ENCODE results near the gene LSP1. TPM values are rescaled to one million over a fixed set of nuclear protein-coding genes. Genes with fewer than 3 reads are reported as not detected.

Gene LSP1
- total and polyA plus RNA-seq, 2 experiments from 2014 or later: 2.8 TPM; not detected in 1

GRCh38 chr11:1851468-1852180 lies 1.3 kb upstream of the LSP1 start:
- Histone ChIP-seq H3K27me3 (no peaks in the 10 kb centered on the region), H3K27ac (no peak overlapping the region), H3K4me1 (ENCODE audit: low read depth) (no peaks in the 10 kb centered on the region), H3K9me3 (ENCODE audit: low read depth) (no peaks in the 10 kb centered on the region), H3K36me3 (no peaks in the 10 kb centered on the region), H3K4me3 (no peak overlapping the region)
- no peak for TF ChIP-seq CTCF (IDR thresholded peaks at IDR 0.05; ENCODE audit: low read depth, low read length)
- no peak for DNase-seq (ENCODE audit: low read depth in 1 of 2, low spot score in 1 of 2)

GRCh38 chr11:1852271-1852876 lies 510 bp upstream of the LSP1 start:
- H3K36me3 ChIP-seq: no peaks in the 10 kb centered on the region
- no peak overlapping the region for H3K4me3 ChIP-seq
- no peaks in the 10 kb centered on the region for H3K27me3 ChIP-seq
- no peaks in the 10 kb centered on the region for H3K4me1 ChIP-seq (ENCODE audit: low read depth)
- no peaks in the 10 kb centered on the region for H3K9me3 ChIP-seq (ENCODE audit: low read depth)
- no peak for TF ChIP-seq CTCF (IDR thresholded peaks at IDR 0.05; ENCODE audit: low read depth, low read length)
- no peak overlapping the region for H3K27ac ChIP-seq
- DNase-seq (ENCODE audit: low read depth in 1 of 2, low spot score in 1 of 2): no peak

- no peak for TF ChIP-seq CTCF (IDR thresholded peaks at IDR 0.05; ENCODE audit: low read depth, low read length)
- Histone ChIP-seq H3K27ac (no peak overlapping the region), H3K27me3 (no peaks in the 10 kb centered on the region), H3K9me3 (ENCODE audit: low read depth) (no peaks in the 10 kb centered on the region), H3K4me3 (no peak overlapping the region), H3K4me1 (ENCODE audit: low read depth) (no peaks in the 10 kb centered on the region), H3K36me3 (no peaks in the 10 kb centered on the region)
- no peak for DNase-seq (ENCODE audit: low read depth in 1 of 2, low spot score in 1 of 2)
Observed at GRCh38 chr11:1853376-1854131, 670 bp downstream of the LSP1 start.

- DNase-seq (ENCODE audit: low read depth in 1 of 2, low spot score in 1 of 2): no peak
- no peaks in the 10 kb centered on the region for H3K36me3 ChIP-seq
- no peak for TF ChIP-seq CTCF (IDR thresholded peaks at IDR 0.05; ENCODE audit: low read depth, low read length)
- H3K9me3 ChIP-seq (ENCODE audit: low read depth): no peaks in the 10 kb centered on the region
- H3K4me1 ChIP-seq (ENCODE audit: low read depth): no peaks in the 10 kb centered on the region
- H3K27me3 ChIP-seq: no peaks in the 10 kb centered on the region
- no peak overlapping the region for H3K4me3 ChIP-seq
- no peak overlapping the region for H3K27ac ChIP-seq
Observed at GRCh38 chr11:1854132-1854948, 1.5 kb downstream of the LSP1 start.
